Smooth muscle cell (in vitro differentiated cells): ENCODE results near the gene UBE2E2. TPM values are rescaled to one million over a fixed set of nuclear protein-coding genes. Genes with fewer than 3 reads are reported as not detected.

ENCODE experiments used
- DNase-seq: peaks from one replicate; lab custom pipeline; 2025; ENCODE audit not compliant: unreplicated experiment; lab: John Stamatoyannopoulos, UW
- H2AFZ ChIP-seq: fragments of 200-600 bp; sonication (generic); 2 replicates; pipeline ENCODE4 v1.6.0; 2016; ENCODE audit warnings: antibody characterized with exemption, low read depth, mild to moderate bottlenecking
- H3F3A ChIP-seq: fragments of 200-600 bp; sonication (generic); 2 replicates; pipeline ENCODE4 v1.6.0; 2017; ENCODE audit warnings: antibody characterized with exemption, low read depth
- H3K27ac ChIP-seq: fragments of 200-600 bp; sonication (generic); 2 replicates; pipeline ENCODE4 v1.5.1; 2016; ENCODE audit warnings: low read depth, mild to moderate bottlenecking
- H3K27me3 ChIP-seq: fragments of 200-600 bp; sonication (generic); 2 replicates; pipeline ENCODE4 v1.6.1; 2016; ENCODE audit warnings: low read depth, mild to moderate bottlenecking
- H3K36me3 ChIP-seq: fragments of 200-600 bp; sonication (generic); 2 replicates; pipeline ENCODE4 v1.5.1; 2016; ENCODE audit warnings: low read depth
- H3K4me1 ChIP-seq: fragments of 200-600 bp; sonication (generic); 2 replicates; pipeline ENCODE4 v1.5.1; 2016; ENCODE audit warnings: low read depth
- H3K4me2 ChIP-seq: fragments of 200-600 bp; sonication (generic); 2 replicates; pipeline ENCODE4 v1.6.0; 2016; ENCODE audit warnings: mild to moderate bottlenecking
- H3K4me3 ChIP-seq: fragments of 200-600 bp; sonication (generic); 2 replicates; pipeline ENCODE4 v1.5.1; 2016; ENCODE audit warnings: mild to moderate bottlenecking
- H3K79me2 ChIP-seq: fragments of 200-600 bp; sonication (generic); 2 replicates; pipeline ENCODE4 v1.6.0; 2016; ENCODE audit warnings: low read depth, mild to moderate bottlenecking
- H3K9ac ChIP-seq: fragments of 200-600 bp; sonication (generic); 2 replicates; pipeline ENCODE4 v1.6.0; 2016; ENCODE audit warnings: low read depth
- H3K9me3 ChIP-seq: fragments of 200-600 bp; sonication (generic); replicated peaks from 2 replicates; pipeline ENCODE4 v1.5.1; 2016; ENCODE audit warnings: low read depth
- H4K20me1 ChIP-seq: fragments of 200-600 bp; sonication (generic); 2 replicates; pipeline ENCODE4 v1.6.0; 2016; ENCODE audit warnings: low read depth
- CTCF ChIP-seq: fragments of 200-600 bp; sonication (generic); IDR thresholded peaks from 2 replicates; pipeline ENCODE4 v1.5.1; 2017; ENCODE audit warnings: borderline replicate concordance, mild to moderate bottlenecking, antibody characterized with exemption; ENCODE audit not compliant: insufficient read depth, poor library complexity, severe bottlenecking
- WGBS: methylation state at CpG from one replicate; pipeline ENCODE4 v1.1.7; 2016; ENCODE audit warnings: low lambda C conversion rate; 5-methylcytosine and 5-hydroxymethylcytosine counted together
- polyA plus RNA-seq: library from polyadenylated mRNA; unstranded; fragments of >200 nt; fragmentation: Nextera tagmentation; extraction: Ambion mirVana; gene quantifications from 2 replicates; pipeline ENCODE4 v1.2.1, GENCODE V29; 2016
- total RNA-seq: library from RNA; depleted of rRNA; stranded (reverse); fragments of >200 nt; gene quantifications from 2 replicates; pipeline ENCODE4 v1.2.3, GENCODE V29; 2014

The UBE2E2 gene
- total and polyA plus RNA-seq, 2 experiments from 2014 or later = 65.9 to 121 TPM

- Histone ChIP-seq H3K4me1 (peaks cover 30% of the 10 kb centered on the region), H2AFZ (no peak overlapping the region), H3K9me3 (no peaks in the 10 kb centered on the region), H3K27me3 (no peaks in the 10 kb centered on the region), H4K20me1 (peaks cover 9% of the 10 kb centered on the region), H3K4me2 (no peak overlapping the region), H3K4me3 (no peak overlapping the region), H3F3A (no peaks in the 10 kb centered on the region), H3K9ac (no peak overlapping the region), H3K36me3 (no peaks in the 10 kb centered on the region), H3K27ac (no peak overlapping the region), H3K79me2 (no peaks in the 10 kb centered on the region)
- 89% methylated on average over 2 of the region's 2 CpGs for WGBS
- no peak for DNase-seq
- TF ChIP-seq CTCF = no peak
Observed at GRCh38 chr3:23533996-23534395, 330.9 kb downstream of the UBE2E2 start.

GRCh38 chr3:23537101-23537551 lies 334.0 kb downstream of the UBE2E2 start:
- no peak for DNase-seq
- WGBS = 60% methylated on average over 4 of the region's 4 CpGs
- no peak overlapping the region for H3K4me3 ChIP-seq
- no peaks in the 10 kb centered on the region for H3K9me3 ChIP-seq
- TF ChIP-seq CTCF = no peak
- H3K79me2 ChIP-seq = no peaks in the 10 kb centered on the region
- H4K20me1 ChIP-seq = peaks cover 9% of the 10 kb centered on the region
- no peaks in the 10 kb centered on the region for H3K36me3 ChIP-seq
- H3K27ac ChIP-seq = no peak overlapping the region
- H3K4me1 ChIP-seq = peaks cover 33% of the 10 kb centered on the region
- H3K9ac ChIP-seq = no peak overlapping the region
- no peaks in the 10 kb centered on the region for H3F3A ChIP-seq
- H2AFZ ChIP-seq = no peak overlapping the region
- no peaks in the 10 kb centered on the region for H3K27me3 ChIP-seq
- H3K4me2 ChIP-seq = no peak overlapping the region

- H3K36me3 ChIP-seq = no peaks in the 10 kb centered on the region
- H3K9me3 ChIP-seq = no peaks in the 10 kb centered on the region
- H3K4me2 ChIP-seq = no peak overlapping the region
- H3K27ac ChIP-seq = no peak overlapping the region
- no peak for TF ChIP-seq CTCF
- no peaks in the 10 kb centered on the region for H3K27me3 ChIP-seq
- no peaks in the 10 kb centered on the region for H3F3A ChIP-seq
- peaks cover 45% of the 10 kb centered on the region for H3K4me1 ChIP-seq
- WGBS = 88% methylated on average over 2 of the region's 2 CpGs
- no peak overlapping the region for H2AFZ ChIP-seq
- peaks cover 9% of the 10 kb centered on the region for H4K20me1 ChIP-seq
- no peaks in the 10 kb centered on the region for H3K79me2 ChIP-seq
- H3K9ac ChIP-seq = no peak overlapping the region
- no peak for DNase-seq
- no peak overlapping the region for H3K4me3 ChIP-seq
Observed at GRCh38 chr3:23539185-23539584, 336.1 kb downstream of the UBE2E2 start.

GRCh38 chr3:23540600-23540999 lies 337.5 kb downstream of the UBE2E2 start:
- no peak for TF ChIP-seq CTCF
- no peaks in the 10 kb centered on the region for H3K79me2 ChIP-seq
- no peak for DNase-seq
- no peaks in the 10 kb centered on the region for H3K27me3 ChIP-seq
- no peaks in the 10 kb centered on the region for H3K9me3 ChIP-seq
- H3K4me3 ChIP-seq = no peak overlapping the region
- H4K20me1 ChIP-seq = peaks cover 9% of the 10 kb centered on the region
- H3F3A ChIP-seq = no peaks in the 10 kb centered on the region
- no peak overlapping the region for H3K27ac ChIP-seq
- no peak overlapping the region for H3K4me2 ChIP-seq
- peaks cover 47% of the 10 kb centered on the region for H3K4me1 ChIP-seq
- no peak overlapping the region for H3K9ac ChIP-seq
- no peaks in the 10 kb centered on the region for H3K36me3 ChIP-seq
- H2AFZ ChIP-seq = no peak overlapping the region
- 82% methylated on average over 4 of the region's 4 CpGs for WGBS
